ENCODE measurements around the gene SLC17A5.
"Not testable (repeated sequence)": the region's sequence is repeated elsewhere in the genome, so short reads cannot be mapped to it uniquely, and the experiment has no call there.

Gene SLC17A5

DNA sequence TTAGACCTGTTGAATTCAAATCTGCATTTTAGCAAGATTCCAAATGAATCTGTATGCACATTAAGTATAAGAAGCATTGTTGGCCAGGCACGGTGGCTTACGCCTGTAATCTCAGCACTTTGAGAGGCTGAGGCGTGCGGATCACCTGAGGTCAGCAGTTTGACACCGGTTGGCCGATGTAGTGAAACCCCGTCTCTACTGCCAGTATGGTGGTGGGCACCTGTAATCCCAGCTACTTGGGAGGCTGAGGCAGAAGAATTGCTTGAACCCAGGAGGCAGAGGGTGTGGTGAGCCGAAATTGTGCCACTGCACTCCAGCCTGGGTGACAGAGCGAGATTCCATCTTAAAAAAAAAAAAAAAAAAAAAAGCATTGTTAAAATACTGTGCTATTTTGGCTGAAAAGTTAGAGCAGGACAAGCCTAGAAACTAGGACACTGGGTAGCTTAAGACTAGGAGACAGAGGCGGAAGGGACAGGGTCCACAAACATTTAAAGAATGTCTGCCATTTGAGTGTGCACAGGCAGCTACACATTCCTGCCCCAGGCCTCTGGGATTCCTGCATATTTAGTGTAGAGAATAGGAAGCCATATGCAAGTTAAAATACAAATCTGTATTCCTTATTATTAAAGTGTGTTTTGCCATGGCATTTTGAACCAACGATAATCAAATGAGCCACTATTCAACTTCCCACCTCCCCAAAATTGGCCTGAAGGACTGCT is 87.9 kb downstream of the SLC17A5 start:
- DNase-seq (ENCODE audit: low read depth), result no peak

DNA sequence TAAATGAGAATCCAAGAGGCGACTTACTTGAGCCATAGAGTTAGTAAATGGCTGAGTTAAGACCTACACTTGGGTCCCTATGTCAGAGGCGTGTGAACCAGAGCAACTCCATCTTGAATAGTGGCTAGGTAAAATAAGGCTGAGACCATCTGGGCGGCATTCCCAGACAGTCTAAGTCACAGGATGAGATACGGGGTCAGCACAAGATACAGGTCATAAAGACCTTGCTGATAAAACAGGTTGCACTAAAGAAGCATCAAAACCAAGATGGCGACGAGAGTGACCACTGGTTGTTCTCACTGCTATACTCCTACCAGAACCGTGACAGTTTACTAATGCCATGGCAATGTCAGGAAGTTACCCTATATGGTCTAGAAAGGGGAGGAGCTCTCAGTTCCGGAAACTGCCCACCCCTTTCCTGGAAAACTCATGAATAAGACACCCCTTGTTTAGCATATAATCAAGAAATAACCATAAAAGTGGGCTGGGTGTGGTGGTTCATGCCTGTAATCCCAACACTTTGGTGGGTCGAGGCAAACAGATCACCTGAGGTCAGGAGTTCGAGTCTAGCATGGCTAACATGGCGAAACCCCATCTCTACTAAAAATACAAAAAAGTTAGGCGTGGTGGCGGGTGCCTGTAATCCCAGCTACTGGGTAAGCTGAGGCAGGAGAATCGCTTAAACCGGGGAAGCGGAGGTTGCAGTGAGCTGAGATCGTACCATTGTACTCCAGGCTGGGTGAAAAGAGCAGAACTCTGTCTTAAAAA is 89.0 kb downstream of the SLC17A5 start:
- no peak for DNase-seq (ENCODE audit: low read depth)

DNA sequence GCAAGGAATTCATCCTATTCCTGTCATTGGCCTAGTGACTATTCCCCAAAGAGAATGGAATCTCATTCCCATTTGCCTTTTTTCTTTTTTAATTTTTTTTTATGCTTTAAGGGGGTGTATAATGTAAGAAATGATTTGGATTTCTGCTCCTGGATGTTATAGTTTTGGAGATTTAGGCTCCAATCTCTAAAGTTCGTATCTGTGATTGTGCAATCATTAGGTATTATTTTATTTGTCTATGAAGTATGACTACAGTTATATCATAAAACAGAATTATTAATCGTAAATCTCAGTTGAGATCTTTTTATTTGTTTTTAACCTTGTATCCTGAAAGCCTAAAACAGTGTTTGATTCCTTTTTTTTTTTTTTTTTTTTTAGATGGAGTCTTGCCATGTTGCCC is 91.2 kb downstream of the SLC17A5 start:
- no peak for DNase-seq (ENCODE audit: low read depth)

DNA sequence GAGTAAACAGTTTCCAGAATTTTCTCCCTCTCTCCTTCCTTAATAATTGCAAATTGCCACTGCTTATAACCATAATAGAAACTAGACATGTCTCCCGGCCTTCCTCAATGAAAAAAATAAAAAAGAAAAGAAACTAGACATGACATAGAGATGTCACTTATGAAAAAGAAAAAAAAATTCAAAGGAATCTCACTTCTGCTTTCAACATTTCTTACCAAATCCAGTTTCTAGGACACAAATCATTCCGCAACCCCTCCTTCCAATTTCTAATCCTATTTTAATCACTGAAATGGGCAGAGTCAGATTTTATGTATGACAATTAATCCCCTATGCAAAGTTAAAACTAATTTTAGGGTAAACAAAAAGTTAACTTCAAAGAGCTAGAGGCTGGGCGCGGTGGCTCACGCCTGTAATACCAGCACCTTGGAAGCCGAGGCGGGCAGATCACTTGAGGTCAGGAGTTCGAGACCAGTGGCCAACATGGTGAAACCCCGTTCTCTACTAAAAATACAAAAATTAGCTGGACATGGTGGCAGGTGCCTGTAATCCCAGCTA is 92.9 kb downstream of the SLC17A5 start:
- DNase-seq (ENCODE audit: low read depth), result no peak

DNA sequence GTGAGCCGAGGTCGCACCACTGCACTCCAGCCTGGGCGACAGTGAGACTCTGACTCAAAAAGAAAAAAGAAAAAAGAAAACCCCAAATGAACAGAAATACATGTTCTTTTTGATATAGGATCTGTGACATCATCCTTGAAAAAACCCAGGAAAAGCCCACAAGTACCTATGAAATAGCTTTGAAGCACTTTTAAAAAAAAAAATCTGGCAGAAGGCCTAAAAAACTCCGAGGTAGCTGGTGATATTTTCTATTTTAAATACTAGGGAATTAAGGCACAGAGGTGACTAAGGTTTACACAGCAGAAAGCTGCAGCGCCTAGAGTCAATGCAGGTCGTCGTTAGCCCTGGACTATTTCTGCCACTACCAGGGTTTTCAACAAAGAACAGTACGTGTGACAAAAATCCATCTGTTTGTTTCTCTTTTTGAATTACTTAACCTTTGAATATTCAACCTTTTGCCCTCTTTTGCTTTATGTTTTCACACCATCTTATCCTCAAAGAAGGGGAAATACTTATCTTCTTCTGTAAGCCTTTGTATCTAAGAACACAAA is 93.5 kb downstream of the SLC17A5 start:
- DNase-seq (ENCODE audit: low read depth), result no peak

DNA sequence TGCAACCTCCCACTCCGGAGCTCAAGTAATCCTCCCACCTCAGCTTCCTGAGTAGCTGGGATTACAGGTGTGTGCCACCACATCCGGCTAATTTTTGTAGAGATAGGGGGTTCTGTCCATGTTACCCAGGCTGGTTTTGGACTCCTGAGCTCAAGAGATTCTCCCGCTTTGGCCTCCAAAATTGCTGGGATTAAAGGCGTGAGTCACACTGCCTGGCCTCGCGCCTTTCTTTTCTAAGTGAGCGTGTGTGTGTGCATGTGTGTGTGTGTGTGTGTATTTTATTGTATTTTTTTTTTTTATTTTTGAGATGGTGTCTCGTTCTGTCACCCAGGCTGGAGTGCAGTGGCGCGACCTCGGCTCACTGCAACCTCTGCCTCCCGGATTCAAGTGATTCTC is 94.4 kb downstream of the SLC17A5 start:
- DNase-seq (ENCODE audit: low read depth), result not testable (repeated sequence)

DNA sequence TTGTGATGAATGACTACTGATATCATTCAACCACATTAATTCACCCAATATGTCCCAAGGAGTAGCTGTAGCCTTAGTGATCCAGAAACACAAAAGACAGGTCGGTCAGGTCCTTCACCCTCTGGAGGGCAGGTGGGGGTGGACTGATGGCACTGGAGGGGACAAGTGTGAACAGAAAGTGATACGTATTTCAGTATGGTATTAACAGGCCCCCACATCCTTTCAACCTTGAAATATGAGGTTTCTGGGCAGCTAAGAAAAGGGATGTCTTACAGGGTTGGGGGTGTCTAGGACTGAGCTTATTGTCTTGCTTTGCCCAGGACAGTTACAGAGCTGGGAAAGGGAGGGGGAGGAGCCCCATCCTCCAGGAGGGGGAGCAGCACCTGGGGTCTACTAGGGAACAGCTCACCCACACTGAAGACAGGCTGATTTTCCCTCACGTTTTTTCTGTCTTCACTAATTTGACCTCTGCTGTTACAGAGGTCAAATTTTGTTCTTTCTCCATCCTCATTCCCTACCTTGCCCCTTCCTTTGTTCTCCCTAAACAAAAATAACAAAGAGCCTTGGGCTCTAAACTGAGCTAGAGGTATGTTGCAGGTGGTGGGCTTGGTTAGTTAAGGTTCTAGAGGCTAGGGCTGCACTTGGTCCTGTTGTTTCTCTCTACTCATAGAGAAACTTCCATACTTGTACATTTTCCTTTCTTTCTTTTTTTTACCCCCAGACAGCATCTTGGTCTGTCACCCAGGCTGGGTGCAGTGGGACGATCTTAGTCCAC is 95.0 kb downstream of the SLC17A5 start:
- no peak for DNase-seq (ENCODE audit: low read depth)

DNA sequence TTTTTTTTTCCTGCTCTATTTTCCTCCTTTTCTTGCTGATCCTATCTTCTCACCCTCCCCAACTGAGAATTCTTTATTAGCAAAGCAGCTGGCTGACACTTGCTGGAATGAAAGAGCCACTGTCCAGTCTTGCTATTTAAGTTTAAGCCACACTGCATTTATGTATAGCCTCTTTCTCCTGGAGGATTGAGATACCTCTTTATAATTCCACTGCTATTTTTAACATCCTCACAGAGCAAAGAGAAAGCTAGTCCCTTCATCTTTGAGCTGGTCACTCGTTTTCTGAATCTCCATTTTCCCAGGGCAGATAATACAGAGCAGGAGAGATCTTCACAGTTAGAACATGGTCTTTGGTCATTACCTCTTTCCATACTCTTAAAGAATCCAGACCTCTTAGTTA is 97.0 kb downstream of the SLC17A5 start:
- no peak for DNase-seq (ENCODE audit: low read depth)

DNA sequence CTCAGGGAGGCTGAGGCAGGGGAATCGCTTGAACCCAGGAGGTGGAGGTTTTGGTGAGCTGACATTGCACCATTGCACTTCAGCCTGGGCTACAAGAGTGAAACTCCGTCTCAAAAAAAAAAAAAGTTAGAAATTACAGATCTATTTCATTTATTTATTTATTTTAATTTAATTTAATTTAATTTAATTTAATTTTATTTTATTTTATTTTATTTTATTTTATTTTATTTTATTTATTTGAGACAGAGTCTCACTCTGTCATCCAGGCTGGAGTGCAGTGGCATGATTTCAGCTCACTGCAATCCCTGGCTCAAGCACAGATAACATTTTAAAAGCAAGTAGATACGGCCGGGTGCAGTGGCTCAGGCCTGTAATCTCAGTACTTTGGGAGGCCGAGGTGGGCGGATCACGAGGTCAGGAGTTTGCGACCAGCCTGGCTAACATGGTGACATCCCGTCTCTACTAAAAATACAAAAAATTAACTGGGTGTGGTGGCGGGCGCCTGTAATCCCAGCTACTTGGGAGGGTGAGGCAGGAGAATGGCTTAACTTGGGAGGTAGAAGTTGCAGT is 98.3 kb downstream of the SLC17A5 start:
- DNase-seq (ENCODE audit: low read depth), result not testable (repeated sequence)

DNA sequence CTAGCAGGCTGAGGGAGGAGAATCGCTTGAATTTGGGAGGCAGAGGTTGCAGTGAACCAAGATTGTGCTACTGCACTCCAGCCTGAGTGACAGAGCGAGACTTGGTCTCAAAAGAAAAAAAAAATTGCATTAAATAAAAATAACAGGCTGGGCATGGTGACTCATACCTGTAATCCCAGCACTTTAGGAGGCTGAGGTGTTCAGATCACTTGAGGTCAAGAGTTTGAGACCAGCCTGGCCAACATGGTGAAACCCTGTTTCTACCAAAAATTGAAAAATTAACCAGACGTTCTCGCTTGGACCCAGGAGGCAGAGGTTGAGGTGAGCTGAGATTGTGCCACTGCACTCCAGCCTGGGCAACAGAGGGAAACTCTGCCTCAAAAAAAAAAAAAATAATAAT is 102.7 kb downstream of the SLC17A5 start:
- DNase-seq (ENCODE audit: low read depth), result not testable (repeated sequence)

DNA sequence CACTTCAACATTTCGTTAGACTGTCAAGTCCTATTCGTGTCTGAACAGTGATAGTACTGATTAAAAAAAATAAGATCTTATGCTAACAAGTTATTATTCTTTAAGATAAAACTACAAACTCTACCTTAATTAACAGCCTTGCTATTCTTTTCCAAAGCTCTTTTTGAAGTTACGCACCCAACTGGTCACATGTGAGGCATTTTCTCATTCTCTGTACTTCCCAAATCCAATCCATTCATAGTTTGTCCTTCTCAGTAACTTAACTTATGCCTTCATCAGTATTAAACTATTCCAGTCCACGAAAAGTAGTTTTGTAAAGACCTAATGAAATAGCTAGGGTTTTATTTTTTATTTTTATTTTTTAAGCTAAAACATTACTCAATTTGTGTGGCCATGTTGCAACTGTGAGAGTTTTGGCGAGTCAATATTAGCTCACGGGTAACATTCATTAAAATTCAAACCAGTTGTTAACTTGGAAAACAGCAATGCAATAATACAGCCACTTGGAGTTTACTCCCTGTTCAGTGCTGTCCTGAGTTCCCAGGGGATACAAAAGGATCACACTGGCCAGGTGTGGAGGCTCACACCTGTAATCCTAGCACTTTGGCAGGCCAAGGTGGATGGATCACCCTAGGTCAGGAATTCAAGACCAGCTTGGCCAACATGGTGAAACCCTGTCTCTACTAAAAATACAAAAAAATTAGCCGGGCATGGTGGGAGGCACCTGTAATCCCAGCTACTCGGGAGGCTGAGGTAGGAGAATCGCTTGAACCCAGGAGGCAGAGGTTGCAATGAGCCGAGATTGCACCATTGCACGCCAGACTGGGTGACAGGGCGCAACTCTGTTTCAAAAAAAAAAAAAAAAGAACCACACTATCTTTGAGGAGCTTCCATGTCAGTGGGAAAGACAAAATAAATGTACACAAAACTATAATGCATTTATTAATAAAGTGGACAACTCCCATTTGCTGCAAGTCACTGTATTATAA is 105.0 kb downstream of the SLC17A5 start:
- no peak for DNase-seq (ENCODE audit: low read depth)

DNA sequence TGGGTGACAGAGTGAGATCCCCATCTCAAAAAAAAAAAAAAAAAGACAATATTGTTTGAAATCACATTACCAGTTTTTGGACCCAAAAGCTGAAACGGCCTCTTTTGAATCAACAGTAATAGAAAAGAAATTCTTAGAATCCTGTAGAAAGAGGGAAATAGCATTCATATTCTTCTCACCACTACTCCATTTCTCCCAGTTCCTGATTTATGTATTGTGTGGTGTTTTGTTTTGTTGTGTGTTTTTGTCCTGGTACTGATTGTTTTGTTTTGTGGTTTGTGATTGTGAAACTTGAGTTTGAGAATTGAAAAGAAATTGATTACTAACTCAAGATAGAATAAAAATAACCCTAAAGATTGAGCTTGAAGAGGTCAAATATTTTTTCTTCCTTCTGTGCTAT is 106.8 kb downstream of the SLC17A5 start:
- no peak for DNase-seq (ENCODE audit: low read depth)
